RWPE1 (cell line): Measurements from ENCODE around the gene MBD3L4.

Source experiments
- CTCF ChIA-PET: fragments of 350-600 bp; sonication (Branson Sonifier 250); formaldehyde crosslinking; extraction: SDS; loops from one replicate; lab custom pipeline; 2021; lab: Yijun Ruan, JAX
- POLR2A ChIA-PET: fragments of 400-600 bp; formaldehyde crosslinking; extraction: SDS; loops from one replicate; lab custom pipeline; 2020; ENCODE audit warnings: antibody characterized with exemption; ENCODE audit not compliant: low non-redundant PET; lab: Yijun Ruan, JAX
- DNase-seq: peaks from one replicate; pipeline ENCODE4 v3.0.0; 2012; ENCODE audit warnings: low spot score
- H3K27ac ChIP-seq: fragments of 450-650 bp; 2 replicates; pipeline ENCODE4 v1.5.1; 2017
- TF ChIP-seq, protein P1 (sequence below): fragments of 450-650 bp; conservative IDR thresholded peaks from 2 replicates; pipeline ENCODE4 v1.5.1; 2017; ENCODE audit warnings: low read depth, mild to moderate bottlenecking

The MBD3L4 gene

GRCh38 chr19:7000816-7001215 is 39.2 kb downstream of the MBD3L4 start:
- ChIA-PET CTCF (interaction anchor here (1.4 kb wide), 1 partner anchor 58 kb away, joined by 5 read pairs; no protein-coding TSS in a partner anchor), POLR2A (no interaction called here)
- TF ChIP-seq, protein P1, sequence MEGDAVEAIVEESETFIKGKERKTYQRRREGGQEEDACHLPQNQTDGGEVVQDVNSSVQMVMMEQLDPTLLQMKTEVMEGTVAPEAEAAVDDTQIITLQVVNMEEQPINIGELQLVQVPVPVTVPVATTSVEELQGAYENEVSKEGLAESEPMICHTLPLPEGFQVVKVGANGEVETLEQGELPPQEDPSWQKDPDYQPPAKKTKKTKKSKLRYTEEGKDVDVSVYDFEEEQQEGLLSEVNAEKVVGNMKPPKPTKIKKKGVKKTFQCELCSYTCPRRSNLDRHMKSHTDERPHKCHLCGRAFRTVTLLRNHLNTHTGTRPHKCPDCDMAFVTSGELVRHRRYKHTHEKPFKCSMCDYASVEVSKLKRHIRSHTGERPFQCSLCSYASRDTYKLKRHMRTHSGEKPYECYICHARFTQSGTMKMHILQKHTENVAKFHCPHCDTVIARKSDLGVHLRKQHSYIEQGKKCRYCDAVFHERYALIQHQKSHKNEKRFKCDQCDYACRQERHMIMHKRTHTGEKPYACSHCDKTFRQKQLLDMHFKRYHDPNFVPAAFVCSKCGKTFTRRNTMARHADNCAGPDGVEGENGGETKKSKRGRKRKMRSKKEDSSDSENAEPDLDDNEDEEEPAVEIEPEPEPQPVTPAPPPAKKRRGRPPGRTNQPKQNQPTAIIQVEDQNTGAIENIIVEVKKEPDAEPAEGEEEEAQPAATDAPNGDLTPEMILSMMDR = no peak
- no peak for DNase-seq
- no peak overlapping the region for H3K27ac ChIP-seq

GRCh38 chr19:7000333-7000732 is 39.6 kb downstream of the MBD3L4 start:
- DNase-seq = no peak
- POLR2A ChIA-PET = no interaction called here
- TF ChIP-seq, protein P1 = no peak
- H3K27ac ChIP-seq = no peak overlapping the region
- CTCF ChIA-PET = interaction anchor here (1.4 kb wide), 1 partner anchor 58 kb away, joined by 5 read pairs; no protein-coding TSS in a partner anchor

- POLR2A ChIA-PET = no interaction called here
- CTCF ChIA-PET = interaction anchor here (0.7 to 1.4 kb wide), 2 partner anchors 57 to 62 kb away, joined by 3 to 5 read pairs; no protein-coding TSS in a partner anchor
- TF ChIP-seq, protein P1 = no peak
- no peak overlapping the region for H3K27ac ChIP-seq
- no peak for DNase-seq
These were observed 40.0 kb downstream of the MBD3L4 start for GRCh38 chr19:6999933-7000332.

DNA sequence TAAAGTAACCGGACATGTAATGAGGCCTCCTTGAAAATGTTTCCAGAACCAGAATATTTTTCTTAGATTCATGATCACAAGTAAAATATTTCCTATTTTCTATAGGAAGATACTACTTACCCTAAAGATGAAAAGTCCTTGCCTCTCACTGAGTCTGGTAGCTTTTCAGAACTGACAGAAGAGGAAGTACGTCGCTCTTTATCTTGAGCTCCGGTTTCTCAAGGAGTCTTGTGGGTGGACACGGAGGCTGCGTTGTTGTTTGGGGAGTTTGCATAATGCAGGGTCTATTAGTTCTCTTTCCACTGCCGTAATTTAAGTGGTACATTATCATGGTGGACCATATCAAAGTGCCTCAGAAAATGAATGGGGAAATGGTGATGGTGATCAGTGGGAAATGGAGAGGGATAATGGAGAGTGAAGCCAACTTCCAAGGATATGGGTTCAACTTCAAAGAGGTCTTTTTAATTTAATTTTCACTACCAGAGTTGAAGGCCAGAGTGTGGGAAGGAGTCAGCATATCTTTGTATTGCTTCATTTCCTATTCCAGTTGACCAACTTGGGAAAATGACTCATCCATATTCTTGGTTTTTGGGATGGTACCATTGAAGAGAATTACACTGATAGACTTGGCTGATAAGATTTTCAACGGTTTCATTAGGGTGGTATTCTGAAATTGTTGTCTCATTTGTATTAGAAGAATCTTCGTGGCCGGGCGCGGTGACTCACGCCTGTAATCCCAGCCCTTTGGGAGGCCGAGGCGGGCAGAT is 42.1 kb downstream of the MBD3L4 start:
- TF ChIP-seq, protein P1 = no peak
- ChIA-PET POLR2A (no interaction called here), CTCF (no interaction called here)
- H3K27ac ChIP-seq = no peak overlapping the region
- DNase-seq = peak; percentile 13

- ChIA-PET CTCF (no interaction called here), POLR2A (no interaction called here)
These were observed 43.2 kb downstream of the MBD3L4 start for GRCh38 chr19:6996810-6997209.

GRCh38 chr19:6995054-6995453 is 44.9 kb downstream of the MBD3L4 start:
- CTCF ChIA-PET = no interaction called here

More at GRCh38 chr19:6996810-6997209, 43.2 kb downstream of the MBD3L4 start:
- TF ChIP-seq, protein P1 = no peak
- no peak overlapping the region for H3K27ac ChIP-seq
- DNase-seq = no peak

More at GRCh38 chr19:6995054-6995453, 44.9 kb downstream of the MBD3L4 start:
- H3K27ac ChIP-seq = no peak overlapping the region
- TF ChIP-seq, protein P1 = no peak
- no peak for DNase-seq
- POLR2A ChIA-PET = no interaction called here
